ENCODE measurements around the gene C5AR1. TPM values are rescaled to one million over a fixed set of nuclear protein-coding genes. Genes with fewer than 3 reads are reported as not detected.

C5AR1 gene
- total and polyA plus RNA-seq, 9 of the 15 experiments (the other 6 are each of a cell fraction or from before 2014, with no cell fraction given), result 0.06 to 1.6 (median 0.28) TPM; not detected in 3

- TF ChIP-seq ATF3 (IDR thresholded peaks at IDR 0.05) (0 out of 2 replicates have a peak, but pooled peaks have one; percentile 13), ATF3 (CRISPR knock-in tag; conservative IDR thresholded peaks at IDR 0.05) (no peak), SP2 (IDR thresholded peaks at IDR 0.05; ENCODE audit: extremely low read depth, low read depth, low read length, poor library complexity, severe bottlenecking) (no peak), HCFC1 (IDR thresholded peaks at IDR 0.05; ENCODE audit: low read depth, low read length) (no peak), ZNF3 (CRISPR knock-in tag; IDR thresholded peaks at IDR 0.05) (no peak), ZFPM2 (CRISPR knock-in tag; IDR thresholded peaks at IDR 0.05) (no peak), RBM14 (IDR thresholded peaks at IDR 0.05; ENCODE audit: borderline replicate concordance, insufficient read depth, low read depth, low read length) (0 out of 2 replicates have a peak, but pooled peaks have one; percentile 29), CEBPB (tag; IDR thresholded peaks at IDR 0.05) (peak; percentile 63; the same call in 1 of the 2 replicates), ZNF780A (CRISPR knock-in tag; IDR thresholded peaks at IDR 0.05) (no peak), CXXC5 (CRISPR knock-in tag; IDR thresholded peaks at IDR 0.05) (no peak), RNF219 (CRISPR knock-in tag; IDR thresholded peaks at IDR 0.05) (no peak), POLR3A (IDR thresholded peaks at IDR 0.05; ENCODE audit: borderline replicate concordance, extremely low read depth, insufficient read depth, insufficient read length) (no peak), CREB3 (tag; conservative IDR thresholded peaks at IDR 0.05; ENCODE audit: low read depth) (no peak), ZNF445 (CRISPR knock-in tag; IDR thresholded peaks at IDR 0.05; ENCODE audit: low read depth) (no peak), THAP12 (CRISPR knock-in tag; IDR thresholded peaks at IDR 0.05) (no peak), RBFOX2 (IDR thresholded peaks at IDR 0.05; ENCODE audit: low read depth, low read length) (no peak), CEBPG (CRISPR knock-in tag; IDR thresholded peaks at IDR 0.05) (no peak), CEBPG (tag; conservative IDR thresholded peaks at IDR 0.05 in 1 of 2, IDR thresholded peaks at IDR 0.05 in 1 of 2) (peak in 1 of 2 experiments; percentile 57; a peak in 2 of 4 replicates), KAT8 (IDR thresholded peaks at IDR 0.05; ENCODE audit: low read depth) (no peak)
These were observed 31.0 kb downstream of the C5AR1 start (continued) for GRCh38 chr19:47340477-47341208.

All from K562 (cell line).